Measurements from ENCODE around the gene POU6F1.

GRCh38 chr12:51156245-51156765 lies 61.6 kb downstream of the POU6F1 start:
- TF ChIP-seq POLR2A (IDR thresholded peaks at IDR 0.05; ENCODE audit: extremely low read depth, insufficient read length) = no peak
- no peak for TF ChIP-seq CTCF (IDR thresholded peaks at IDR 0.05; ENCODE audit: low read depth, low read length)
- TF ChIP-seq MYC (IDR thresholded peaks at IDR 0.05; ENCODE audit: low read depth, low read length) = no peak
- TF ChIP-seq MAX (IDR thresholded peaks at IDR 0.05; ENCODE audit: low read depth, low read length) = no peak

Data from NB4 (cell line).